Left ventricle myocardium inferior (tissue), 1 donor: Measurements from ENCODE around the gene MS4A5. TPM values are rescaled to one million over a fixed set of nuclear protein-coding genes. Genes with fewer than 3 reads are reported as not detected.

ENCODE experiments used
- DNase-seq: peaks from one replicate; pipeline ENCODE4 v3.0.0-alpha.2; 2020
- H3K27ac ChIP-seq: fragments of 200-600 bp; replicated peaks from 2 replicates; pipeline ENCODE4 v1.8.0; 2021
- H3K27me3 ChIP-seq: fragments of 200-600 bp; 2 replicates; pipeline ENCODE4 v1.8.0; 2021; ENCODE audit warnings: low read depth
- H3K36me3 ChIP-seq: fragments of 200-600 bp; 2 replicates; pipeline ENCODE4 v1.8.0; 2021
- H3K4me1 ChIP-seq: fragments of 200-600 bp; 2 replicates; pipeline ENCODE4 v1.8.0; 2021
- H3K4me3 ChIP-seq: fragments of 200-600 bp; 2 replicates; pipeline ENCODE4 v1.8.0; 2021; ENCODE audit warnings: mild to moderate bottlenecking, moderate library complexity
- H3K9me3 ChIP-seq: fragments of 200-600 bp; replicated peaks from 2 replicates; pipeline ENCODE4 v1.8.0; 2021
- CTCF ChIP-seq: fragments of 200-600 bp; IDR thresholded peaks from 2 replicates; pipeline ENCODE4 v1.8.0; 2021; ENCODE audit warnings: antibody characterized with exemption, mild to moderate bottlenecking, borderline replicate concordance
- intact Hi-C: fragments of 100-400 bp; cut with micrococcal nuclease; formaldehyde crosslinking; loops from one replicate; pipeline ENCODE4 v1.11.0; 2022
- total RNA-seq: library from RNA; stranded (reverse); fragmentation: NEBNext Ultra II Directional; extraction: Animal tissue kit (Norgen Biotek cat#: 25700); gene quantifications from one replicate; pipeline ENCODE4 v1.2.1, GENCODE V29; 2021
- donor health status: DM: no; HTN: yes; CAD: no; lungs with severe emphysema.

The MS4A5 gene
- total RNA-seq, 1 donor from 2014 or later = not detected

DNA sequence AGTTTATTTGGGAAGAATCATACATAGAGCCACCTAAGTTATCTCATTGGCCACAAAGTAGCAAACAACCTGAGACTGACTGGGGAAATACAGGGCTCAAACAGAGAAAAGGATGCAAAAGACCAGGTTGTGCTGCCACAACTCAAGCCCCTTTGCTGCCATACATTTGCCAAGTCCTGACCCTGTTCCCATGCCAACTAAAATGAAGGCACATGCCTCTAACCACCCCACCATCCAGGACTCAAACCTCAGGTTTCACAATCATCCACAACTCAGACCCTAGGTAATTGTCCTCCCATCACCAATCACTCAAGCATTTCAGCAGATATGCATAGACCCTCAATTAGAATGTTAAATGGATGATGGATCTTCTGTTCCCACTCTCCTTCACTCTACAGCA lies 24.8 kb downstream of the MS4A5 start:
- intact Hi-C loops = no loop called here
- no peaks in the 10 kb centered on the region for H3K36me3 ChIP-seq
- H3K27ac ChIP-seq = no peak overlapping the region
- peaks cover 7% of the 10 kb centered on the region for H3K9me3 ChIP-seq
- H3K4me3 ChIP-seq = no peak overlapping the region
- peaks cover 4% of the 10 kb centered on the region for H3K27me3 ChIP-seq
- no peak for TF ChIP-seq CTCF
- no peak for DNase-seq
- no peaks in the 10 kb centered on the region for H3K4me1 ChIP-seq

DNA sequence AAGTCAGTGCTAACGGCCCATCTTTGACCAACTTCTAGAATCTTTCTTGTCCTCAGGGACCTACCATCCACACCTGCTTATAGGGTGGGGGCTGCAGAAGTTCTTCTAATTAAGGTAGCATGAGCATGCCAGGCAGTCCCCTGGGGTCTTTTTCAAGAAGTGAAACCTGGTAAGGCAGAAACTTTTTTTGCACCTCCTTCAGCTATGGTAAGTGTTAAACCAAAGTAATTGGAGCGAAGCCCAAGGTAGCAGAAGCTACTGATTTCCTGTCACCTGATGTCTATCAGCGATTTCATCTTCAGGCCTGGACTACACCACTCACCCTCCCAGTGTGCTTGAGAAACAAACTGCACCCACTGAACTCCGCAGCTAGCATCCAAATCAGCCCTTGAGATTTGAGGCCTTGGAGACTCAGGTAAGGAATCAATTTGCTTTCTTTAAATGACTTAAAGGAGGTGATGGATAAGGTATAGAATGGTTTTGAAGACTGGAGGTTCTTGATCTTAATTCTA lies 26.2 kb downstream of the MS4A5 start, which contains the start of gene MS4A1:
MS4A1 (plus strand) TSS at position 317 of the 512 bp plus-strand sequence. CDS start 6,528 bp downstream, outside the sequence.
- Histone ChIP-seq H3K36me3 (no peaks in the 10 kb centered on the region), H3K9me3 (no peaks in the 10 kb centered on the region), H3K4me1 (no peaks in the 10 kb centered on the region), H3K27me3 (peaks cover 4% of the 10 kb centered on the region), H3K4me3 (no peak within 1 kb of the TSS), H3K27ac (no peak within 1 kb of the TSS)
- TF ChIP-seq CTCF = no peak
- DNase-seq = no peak
- intact Hi-C loops = no loop called here

DNA sequence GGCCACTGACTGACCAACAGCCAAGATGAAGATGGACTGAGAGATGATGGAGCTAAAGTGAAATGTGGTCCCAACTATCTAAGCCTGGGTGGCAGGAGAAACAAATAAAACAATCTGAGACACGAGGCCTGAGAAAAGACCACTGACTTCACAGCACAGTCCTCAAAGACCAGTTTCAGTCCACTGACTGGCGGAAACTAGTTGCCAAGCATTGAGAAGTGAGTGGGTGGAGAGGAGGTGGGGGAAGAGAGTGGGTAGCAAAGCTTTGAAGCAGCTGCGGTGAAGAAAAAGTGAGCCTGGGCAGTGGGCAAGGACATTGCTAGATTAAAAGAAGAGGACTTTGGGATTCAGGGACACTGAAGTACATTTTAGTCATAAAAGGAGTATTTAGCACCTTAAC lies 28.2 kb downstream of the MS4A5 start:
- no peak overlapping the region for H3K4me3 ChIP-seq
- no peak for TF ChIP-seq CTCF
- intact Hi-C loops = no loop called here

DNA sequence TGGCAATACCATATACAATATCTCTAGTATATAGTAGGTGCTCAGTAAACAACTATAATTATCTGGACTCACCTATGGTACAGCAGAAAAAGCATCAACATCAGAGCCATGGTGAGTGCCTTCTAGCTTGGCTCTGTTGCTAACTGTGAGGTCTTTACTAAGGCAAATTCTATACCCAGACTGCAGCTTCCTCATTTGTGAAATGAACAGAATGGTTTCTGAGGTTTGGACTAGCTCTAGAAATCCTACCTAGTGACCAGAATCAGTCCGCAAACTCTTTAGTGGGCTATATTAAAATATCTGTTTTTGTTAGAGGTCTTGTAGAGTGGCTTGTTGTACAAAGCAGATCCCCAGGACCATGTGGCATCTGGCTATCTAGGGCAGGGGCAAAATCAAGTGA lies 30.0 kb downstream of the MS4A5 start:
- Histone ChIP-seq H3K9me3 (no peaks in the 10 kb centered on the region), H3K4me3 (no peak overlapping the region), H3K36me3 (no peaks in the 10 kb centered on the region), H3K4me1 (no peaks in the 10 kb centered on the region), H3K27ac (no peak overlapping the region), H3K27me3 (peaks cover 4% of the 10 kb centered on the region)
- TF ChIP-seq CTCF = no peak
- intact Hi-C loops = no loop called here
- DNase-seq = no peak

More for the DNA sequence above, 28.2 kb downstream of the MS4A5 start:
- DNase-seq = no peak
- Histone ChIP-seq H3K36me3 (no peaks in the 10 kb centered on the region), H3K27ac (no peak overlapping the region), H3K9me3 (no peaks in the 10 kb centered on the region), H3K4me1 (no peaks in the 10 kb centered on the region), H3K27me3 (peaks cover 4% of the 10 kb centered on the region)

DNA sequence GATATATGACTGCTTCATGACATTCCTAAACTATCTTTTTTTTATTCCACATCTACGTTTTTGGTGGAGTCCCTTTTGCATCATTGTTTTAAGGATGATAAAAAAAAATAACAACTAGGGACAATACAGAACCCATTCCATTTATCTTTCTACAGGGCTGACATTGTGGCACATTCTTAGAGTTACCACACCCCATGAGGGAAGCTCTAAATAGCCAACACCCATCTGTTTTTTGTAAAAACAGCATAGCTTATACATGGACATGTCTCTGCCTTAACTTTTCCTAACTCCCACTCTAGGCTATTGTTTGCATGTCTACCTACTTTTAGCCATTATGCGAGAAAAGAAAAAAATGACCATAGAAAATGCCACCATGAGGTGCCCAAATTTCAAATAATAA lies 39.5 kb downstream of the MS4A5 start:
- no peaks in the 10 kb centered on the region for H3K27me3 ChIP-seq
- intact Hi-C loops = no loop called here
- no peak overlapping the region for H3K4me3 ChIP-seq
- no peaks in the 10 kb centered on the region for H3K9me3 ChIP-seq
- H3K27ac ChIP-seq = no peak overlapping the region
- H3K4me1 ChIP-seq = no peaks in the 10 kb centered on the region
- no peak for TF ChIP-seq CTCF
- no peaks in the 10 kb centered on the region for H3K36me3 ChIP-seq
- DNase-seq = no peak
